SU-DHL-6 (cell line): Measurements from ENCODE around the gene CALN1.

Source experiments
- H2AFZ ChIP-seq: fragments of 200-600 bp; sonication (generic); 2 replicates; pipeline ENCODE4 v1.6.1; 2014; ENCODE audit warnings: low read depth, mild to moderate bottlenecking, moderate library complexity, mixed read lengths, antibody characterized with exemption, low read length; ENCODE audit not compliant: severe bottlenecking
- H3F3A ChIP-seq: fragments of 200-600 bp; shearing (Covaris generic); 2 replicates; pipeline ENCODE4 v1.6.0; 2016; ENCODE audit warnings: antibody characterized with exemption, mild to moderate bottlenecking; ENCODE audit not compliant: insufficient read depth
- H3K27ac ChIP-seq: fragments of 200-600 bp; sonication (generic); 2 replicates; pipeline ENCODE4 v1.5.1; 2016; ENCODE audit warnings: low read depth, mild to moderate bottlenecking, low read length, moderate library complexity, mixed read lengths
- H3K27me3 ChIP-seq: fragments of 200-600 bp; sonication (generic), shearing (Covaris generic); 2 replicates; pipeline ENCODE4 v1.6.0; 2014; ENCODE audit warnings: mild to moderate bottlenecking, low read length
- H3K36me3 ChIP-seq: fragments of 200-600 bp; sonication (generic); 2 replicates; pipeline ENCODE4 v1.6.1; 2014; ENCODE audit warnings: mild to moderate bottlenecking, low read length, mixed read lengths
- H3K4me2 ChIP-seq: fragments of 300-600, 200-600 bp; shearing (Covaris generic), sonication (generic); 2 replicates; pipeline ENCODE4 v1.6.0; 2014; ENCODE audit warnings: low read length, low read depth, mild to moderate bottlenecking; ENCODE audit not compliant: poor library complexity, severe bottlenecking
- H3K4me3 ChIP-seq: fragments of 200-600 bp; sonication (generic); 2 replicates; pipeline ENCODE4 v1.5.1; 2014; ENCODE audit warnings: antibody characterized with exemption, low read length, mild to moderate bottlenecking, mixed read lengths; ENCODE audit not compliant: insufficient read depth, poor library complexity, severe bottlenecking
- H3K79me2 ChIP-seq: fragments of 200-600 bp; sonication (generic); 2 replicates; pipeline ENCODE4 v1.6.1; 2014; ENCODE audit warnings: mild to moderate bottlenecking, low read length, moderate library complexity; ENCODE audit not compliant: insufficient read depth
- H3K9ac ChIP-seq: fragments of 200-600 bp; sonication (generic); 2 replicates; pipeline ENCODE4 v1.7.0; 2014; ENCODE audit warnings: mild to moderate bottlenecking, low read length
- H3K9me2 ChIP-seq: fragments of 200-600 bp; sonication (generic); replicated peaks from 2 replicates; pipeline ENCODE4 v1.6.1; 2014; ENCODE audit warnings: low read length; ENCODE audit not compliant: insufficient read depth
- H3K9me3 ChIP-seq: fragments of 200-600 bp; sonication (generic); 2 replicates; pipeline ENCODE4 v1.6.1; 2014; ENCODE audit warnings: low read length, mixed read lengths; ENCODE audit not compliant: insufficient read depth
- H4K20me1 ChIP-seq: fragments of 200-600 bp; sonication (generic); 2 replicates; pipeline ENCODE4 v1.6.1; 2014; ENCODE audit warnings: low read depth, mild to moderate bottlenecking, antibody characterized with exemption, low read length, moderate library complexity, mixed read lengths
- EZH2phosphoT487 ChIP-seq: fragments of 200-600 bp; sonication (generic), shearing (Covaris generic); conservative IDR thresholded peaks from 2 replicates; pipeline ENCODE4 v1.6.1; 2018; ENCODE audit warnings: mild to moderate bottlenecking, antibody characterized with exemption, low read length, moderate library complexity, mixed read lengths
- TF ChIP-seq, protein P1 (sequence below): fragments of 200-600 bp; sonication (generic); IDR thresholded peaks from one replicate; pipeline ENCODE4 v1.5.1; 2017; ENCODE audit warnings: antibody characterized with exemption, mild to moderate bottlenecking, low read length, moderate library complexity; ENCODE audit not compliant: insufficient read depth, poor library complexity, severe bottlenecking

The CALN1 gene

DNA sequence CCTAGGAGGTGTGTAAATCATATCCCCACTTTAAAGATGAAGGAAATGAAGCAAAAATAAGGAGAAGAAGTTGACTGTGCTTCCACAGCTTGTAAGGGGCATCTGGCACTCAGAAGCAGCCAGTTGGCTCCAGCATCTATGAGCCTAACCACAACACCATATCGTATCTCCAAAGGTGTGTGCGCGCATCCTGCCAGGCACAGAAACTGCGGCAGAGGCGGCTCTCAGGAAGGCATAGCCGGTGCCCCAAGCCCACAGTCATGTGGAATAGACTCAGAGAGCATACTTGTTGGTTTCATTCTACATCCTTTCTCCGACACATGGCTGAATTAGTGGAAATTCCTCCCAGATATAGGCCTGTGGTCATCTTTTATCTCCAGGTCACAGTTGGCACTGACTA is 423.9 kb downstream of the CALN1 start:
- H3K9me3 ChIP-seq, result no peaks in the 10 kb centered on the region
- H3K4me3 ChIP-seq, result no peak overlapping the region
- no peaks in the 10 kb centered on the region for H3K36me3 ChIP-seq
- no peaks in the 10 kb centered on the region for H3K27me3 ChIP-seq
- TF ChIP-seq EZH2phosphoT487, result no peak
- TF ChIP-seq, protein P1, sequence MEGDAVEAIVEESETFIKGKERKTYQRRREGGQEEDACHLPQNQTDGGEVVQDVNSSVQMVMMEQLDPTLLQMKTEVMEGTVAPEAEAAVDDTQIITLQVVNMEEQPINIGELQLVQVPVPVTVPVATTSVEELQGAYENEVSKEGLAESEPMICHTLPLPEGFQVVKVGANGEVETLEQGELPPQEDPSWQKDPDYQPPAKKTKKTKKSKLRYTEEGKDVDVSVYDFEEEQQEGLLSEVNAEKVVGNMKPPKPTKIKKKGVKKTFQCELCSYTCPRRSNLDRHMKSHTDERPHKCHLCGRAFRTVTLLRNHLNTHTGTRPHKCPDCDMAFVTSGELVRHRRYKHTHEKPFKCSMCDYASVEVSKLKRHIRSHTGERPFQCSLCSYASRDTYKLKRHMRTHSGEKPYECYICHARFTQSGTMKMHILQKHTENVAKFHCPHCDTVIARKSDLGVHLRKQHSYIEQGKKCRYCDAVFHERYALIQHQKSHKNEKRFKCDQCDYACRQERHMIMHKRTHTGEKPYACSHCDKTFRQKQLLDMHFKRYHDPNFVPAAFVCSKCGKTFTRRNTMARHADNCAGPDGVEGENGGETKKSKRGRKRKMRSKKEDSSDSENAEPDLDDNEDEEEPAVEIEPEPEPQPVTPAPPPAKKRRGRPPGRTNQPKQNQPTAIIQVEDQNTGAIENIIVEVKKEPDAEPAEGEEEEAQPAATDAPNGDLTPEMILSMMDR, result no peak
- H3K79me2 ChIP-seq, result no peaks in the 10 kb centered on the region
- no peak overlapping the region for H3K9ac ChIP-seq
- no peak overlapping the region for H3K4me2 ChIP-seq
- H4K20me1 ChIP-seq, result no peaks in the 10 kb centered on the region
- no peaks in the 10 kb centered on the region for H3K9me2 ChIP-seq
- no peak overlapping the region for H3K27ac ChIP-seq
- H2AFZ ChIP-seq, result no peak overlapping the region
- no peaks in the 10 kb centered on the region for H3F3A ChIP-seq

DNA sequence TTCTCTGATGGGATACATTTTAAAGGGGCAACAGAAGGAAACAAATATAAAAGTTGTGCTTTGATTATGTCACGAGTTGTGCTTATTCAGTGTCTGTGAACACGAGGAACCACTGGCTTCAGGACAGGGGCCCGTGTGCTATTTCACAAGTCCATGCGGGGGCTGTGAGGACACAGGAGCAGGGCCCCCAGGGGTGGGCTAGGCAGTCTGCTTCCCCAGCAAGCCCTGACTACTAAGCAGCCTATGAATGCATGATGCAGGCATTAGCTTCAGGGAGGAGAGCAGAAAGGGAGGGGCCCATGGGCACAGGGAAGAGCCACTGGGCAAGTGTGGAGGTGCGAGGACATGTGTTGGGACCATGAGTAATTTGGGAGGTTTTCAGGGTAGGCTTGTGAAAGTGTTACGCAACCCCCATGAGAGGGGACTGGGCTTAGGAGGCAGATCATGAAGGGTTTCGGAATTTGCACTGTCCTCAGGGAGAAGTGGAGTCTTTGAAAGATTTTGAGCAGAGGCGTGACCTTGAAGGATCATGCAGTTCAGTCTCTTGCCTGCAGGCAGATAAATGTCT is 424.9 kb downstream of the CALN1 start:
- no peaks in the 10 kb centered on the region for H3K9me3 ChIP-seq
- no peak overlapping the region for H3K4me2 ChIP-seq
- TF ChIP-seq, protein P1, result no peak
- no peak for TF ChIP-seq EZH2phosphoT487
- no peaks in the 10 kb centered on the region for H4K20me1 ChIP-seq
- H3K27ac ChIP-seq, result no peak overlapping the region
- no peaks in the 10 kb centered on the region for H3K9me2 ChIP-seq
- no peak overlapping the region for H3K9ac ChIP-seq
- H3K36me3 ChIP-seq, result no peaks in the 10 kb centered on the region
- no peak overlapping the region for H3K4me3 ChIP-seq
- no peaks in the 10 kb centered on the region for H3F3A ChIP-seq
- H3K79me2 ChIP-seq, result no peaks in the 10 kb centered on the region
- H3K27me3 ChIP-seq, result no peaks in the 10 kb centered on the region
- H2AFZ ChIP-seq, result no peak overlapping the region

DNA sequence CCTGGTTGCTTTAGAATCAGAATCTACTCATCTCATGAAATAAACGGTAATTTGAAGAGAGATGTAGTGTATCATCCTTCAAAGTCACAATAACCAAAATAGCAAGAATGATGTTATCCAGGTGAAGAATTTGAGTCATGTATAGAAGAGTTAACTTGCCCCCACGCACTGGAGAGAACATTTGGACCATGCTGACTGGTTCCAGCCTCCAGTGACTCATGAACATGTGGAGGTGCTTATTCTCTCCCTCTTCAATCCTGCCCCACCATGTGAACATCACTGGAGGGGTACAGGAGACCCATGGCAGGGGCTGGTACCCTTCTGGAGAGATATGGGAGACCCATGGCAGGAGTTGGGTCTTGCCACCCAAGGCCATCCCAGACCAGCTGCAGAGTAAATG is 427.8 kb downstream of the CALN1 start:
- Histone ChIP-seq H3K9me2 (no peaks in the 10 kb centered on the region), H3K36me3 (no peaks in the 10 kb centered on the region), H3K79me2 (no peaks in the 10 kb centered on the region), H3K9me3 (no peaks in the 10 kb centered on the region), H3K9ac (no peak overlapping the region), H2AFZ (no peak overlapping the region), H3F3A (no peaks in the 10 kb centered on the region), H3K27ac (no peak overlapping the region), H3K4me2 (no peak overlapping the region), H3K27me3 (no peaks in the 10 kb centered on the region), H4K20me1 (no peaks in the 10 kb centered on the region), H3K4me3 (no peak overlapping the region)
- TF ChIP-seq, protein P1, result no peak
- TF ChIP-seq EZH2phosphoT487, result no peak
